Fibroblast of lung (primary cell): ENCODE data around the gene PHF21A. TPM values are rescaled to one million over a fixed set of nuclear protein-coding genes. Genes with fewer than 3 reads are reported as not detected.
A peak's percentile ranks its signal among the peaks of the same experiment; 100 is the strongest.

ENCODE experiments used
- DNase-seq, 2 donors: peaks; one replicate each; pipeline versions ENCODE4 v3.0.0 to v3.0.0-alpha.2; 2010; ENCODE audit warnings: low read depth in 2 of 2
- H2AFZ ChIP-seq: 2 replicates; pipeline ENCODE4 v1.5.1; 2012; ENCODE audit warnings: low read length, control low read depth, inconsistent platforms
- H3K27ac ChIP-seq: 2 replicates; pipeline ENCODE4 v1.5.1; 2011; ENCODE audit warnings: low read length, control low read depth; ENCODE audit not compliant: insufficient read depth
- H3K27me3 ChIP-seq: 2 replicates; pipeline ENCODE4 v1.5.1; 2011; ENCODE audit warnings: mild to moderate bottlenecking, low read length; ENCODE audit not compliant: control insufficient read depth, insufficient read depth
- H3K36me3 ChIP-seq: 2 replicates; pipeline ENCODE4 v1.5.1; 2011; ENCODE audit warnings: low read length; ENCODE audit not compliant: control insufficient read depth, insufficient read depth
- H3K4me1 ChIP-seq: 2 replicates; pipeline ENCODE4 v1.5.1; 2011; ENCODE audit warnings: low read length; ENCODE audit not compliant: control insufficient read depth, insufficient read depth; ENCODE audit errors: extremely low read depth
- H3K4me2 ChIP-seq: 2 replicates; pipeline ENCODE4 v1.5.1; 2011; ENCODE audit warnings: low read length, control low read depth; ENCODE audit not compliant: insufficient read depth; ENCODE audit errors: extremely low read depth
- H3K4me3 ChIP-seq, 4 experiments: fragments of 200-600 bp in 1 of 4; sonication (generic) in 1 of 4; replicated peaks in 1 of 4; 2 replicates each; pipeline ENCODE4 v1.5.1; 2011 to 2016; ENCODE audit warnings: low read length in 4 of 4, low read depth in 3 of 4, mild to moderate bottlenecking in 3 of 4, control low read depth in 2 of 4, inconsistent platforms in 1 of 4, mixed read lengths in 1 of 4; ENCODE audit not compliant: insufficient read depth in 1 of 4; ENCODE audit errors: control extremely low read depth in 1 of 4
- H3K79me2 ChIP-seq: 2 replicates; pipeline ENCODE4 v1.5.1; 2012; ENCODE audit warnings: mild to moderate bottlenecking, low read length, inconsistent platforms; ENCODE audit not compliant: control insufficient read depth, insufficient read depth
- H3K9ac ChIP-seq: 2 replicates; pipeline ENCODE4 v1.5.1; 2011; ENCODE audit warnings: mild to moderate bottlenecking, low read length, control low read depth; ENCODE audit not compliant: insufficient read depth
- H3K9me3 ChIP-seq: 2 replicates; pipeline ENCODE4 v1.5.1; 2012; ENCODE audit warnings: low read depth, low read length; ENCODE audit not compliant: control insufficient read depth, insufficient read depth
- H4K20me1 ChIP-seq: 2 replicates; pipeline ENCODE4 v1.5.1; 2011; ENCODE audit warnings: low read length; ENCODE audit not compliant: control insufficient read depth, insufficient read depth; ENCODE audit errors: extremely low read depth
- CTCF ChIP-seq, 2 donors: IDR thresholded peaks in 1 of 2; conservative IDR thresholded peaks in 1 of 2; 1 replicate in 1 of 2; 2 replicates in 1 of 2; pipeline ENCODE4 v1.5.1; 2011 to 2012; ENCODE audit warnings: low read length in 2 of 2, control low read depth in 1 of 2, inconsistent platforms in 1 of 2, low read depth in 1 of 2, mild to moderate bottlenecking in 1 of 2
- EZH2 ChIP-seq: IDR thresholded peaks from 2 replicates; pipeline ENCODE4 v1.5.1; 2012; ENCODE audit warnings: low read length, control low read depth, mild to moderate bottlenecking; ENCODE audit errors: missing control alignments
- polyA plus RNA-seq, 2 donors: library from polyadenylated mRNA; depleted of rRNA in 1 of 2; stranded (reverse) in 1 of 2; unstranded in 1 of 2; fragments of >200 nt; gene quantifications; 2 replicates each; pipeline ENCODE4 v1.2.1, GENCODE V29; 2011 to 2012; ENCODE audit warnings: missing spikeins in 1 of 2
- total RNA-seq: library from RNA; depleted of rRNA; stranded (reverse); fragments of >200 nt; gene quantifications from 2 replicates; pipeline ENCODE4 v1.2.1, GENCODE V29; 2014

PHF21A gene
- total and polyA plus RNA-seq, 2 donors (not counting 1 experiment from before 2014, with no cell fraction given): 18.5 to 21.0 TPM

GRCh38 chr11:45997599-45997998, 123.7 kb downstream of the PHF21A start:
- Histone ChIP-seq H3K4me2 (no peak overlapping the region), H3K27me3 (no peaks in the 10 kb centered on the region), H2AFZ (no peak overlapping the region), H3K4me1 (peaks cover 11% of the 10 kb centered on the region), H3K4me3 (no peak overlapping the region), H3K9ac (no peak overlapping the region), H3K9me3 (no peaks in the 10 kb centered on the region), H3K79me2 (no peaks in the 10 kb centered on the region), H4K20me1 (no peaks in the 10 kb centered on the region), H3K36me3 (no peaks in the 10 kb centered on the region), H3K27ac (no peak overlapping the region)
- DNase-seq: no peak
- TF ChIP-seq EZH2 (no peak), CTCF (conservative IDR thresholded peaks at IDR 0.05 in 1 of 2, IDR thresholded peaks at IDR 0.05 in 1 of 2; ENCODE audit: low read depth in 1 of 2, low read length in 2 of 2) (no peak)

GRCh38 chr11:45995342-45995734, 125.9 kb downstream of the PHF21A start:
- Histone ChIP-seq H3K9ac (no peak overlapping the region), H4K20me1 (no peaks in the 10 kb centered on the region), H3K27ac (no peak overlapping the region), H3K9me3 (no peaks in the 10 kb centered on the region), H3K27me3 (no peaks in the 10 kb centered on the region), H3K4me3 (no peak overlapping the region), H3K36me3 (no peaks in the 10 kb centered on the region), H3K4me2 (no peak overlapping the region), H3K79me2 (no peaks in the 10 kb centered on the region), H2AFZ (no peak overlapping the region), H3K4me1 (peaks cover 2% of the 10 kb centered on the region)
- no peak for DNase-seq
- TF ChIP-seq CTCF (conservative IDR thresholded peaks at IDR 0.05 in 1 of 2, IDR thresholded peaks at IDR 0.05 in 1 of 2; ENCODE audit: low read depth in 1 of 2, low read length in 2 of 2): no peak
- no peak for TF ChIP-seq EZH2

GRCh38 chr11:45994371-45995341, 126.6 kb downstream of the PHF21A start:
- no peaks in the 10 kb centered on the region for H3K9me3 ChIP-seq
- H3K79me2 ChIP-seq: no peaks in the 10 kb centered on the region
- no peak overlapping the region for H2AFZ ChIP-seq
- no peak overlapping the region for H3K27ac ChIP-seq
- DNase-seq: peak; percentile 62 to 78
- no peak overlapping the region for H3K9ac ChIP-seq
- no peaks in the 10 kb centered on the region for H3K27me3 ChIP-seq
- TF ChIP-seq CTCF (conservative IDR thresholded peaks at IDR 0.05 in 1 of 2, IDR thresholded peaks at IDR 0.05 in 1 of 2; ENCODE audit: low read depth in 1 of 2, low read length in 2 of 2) (no peak), EZH2 (no peak)
- H3K36me3 ChIP-seq: no peaks in the 10 kb centered on the region
- no peak overlapping the region for H3K4me3 ChIP-seq
- H4K20me1 ChIP-seq: no peaks in the 10 kb centered on the region
- H3K4me1 ChIP-seq: peaks cover 2% of the 10 kb centered on the region
- H3K4me2 ChIP-seq: no peak overlapping the region
